Nucleus accumbens (tissue), 56 donors: ENCODE measurements around the gene ZBTB7B.
"Not testable (repeated sequence)": the region's sequence is repeated elsewhere in the genome, so short reads cannot be mapped to it uniquely, and the experiment has no call there.

Experiments used
- DNase-seq, 56 donors: peaks; one replicate each; lab custom pipeline; 2025; lab: John Stamatoyannopoulos, UW

Gene ZBTB7B

DNA sequence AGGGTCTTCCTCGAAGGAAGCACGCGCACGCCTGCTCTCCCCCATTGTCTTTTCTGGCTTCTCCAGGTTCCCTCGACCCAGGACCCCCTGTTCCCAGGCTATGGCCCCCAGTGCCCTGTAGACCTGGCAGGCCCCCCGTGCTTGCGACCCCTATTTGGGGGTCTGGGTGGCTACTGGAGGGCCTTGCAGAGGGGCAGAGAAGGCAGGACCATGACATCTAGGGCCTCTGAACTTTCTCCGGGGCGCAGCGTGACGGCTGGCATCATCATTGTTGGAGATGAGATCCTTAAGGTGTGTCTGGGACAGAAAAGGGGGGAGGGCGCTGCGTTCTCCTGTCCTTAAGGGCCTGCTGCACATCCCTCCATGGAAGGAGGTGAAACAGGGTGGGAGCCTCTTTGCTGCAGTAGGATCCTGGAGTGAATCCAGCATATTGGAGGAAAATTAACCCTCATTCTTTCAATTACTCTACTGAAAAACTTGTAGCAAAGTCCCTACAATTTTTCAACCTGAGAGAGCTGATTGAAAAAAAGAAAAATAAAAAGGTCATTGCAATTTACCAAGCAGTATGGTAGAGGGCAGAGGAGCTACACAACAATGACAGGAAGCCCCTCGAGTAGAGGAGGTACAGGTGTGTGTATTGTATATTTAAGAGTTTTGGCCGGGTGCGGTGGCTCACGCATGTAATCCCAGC is 18.7 kb upstream of the ZBTB7B start:
- DNase-seq, result no peak

- DNase-seq, result not testable (repeated sequence)
Observed at GRCh38 chr1:154986736-154987135, 15.9 kb upstream of the ZBTB7B start.

DNA sequence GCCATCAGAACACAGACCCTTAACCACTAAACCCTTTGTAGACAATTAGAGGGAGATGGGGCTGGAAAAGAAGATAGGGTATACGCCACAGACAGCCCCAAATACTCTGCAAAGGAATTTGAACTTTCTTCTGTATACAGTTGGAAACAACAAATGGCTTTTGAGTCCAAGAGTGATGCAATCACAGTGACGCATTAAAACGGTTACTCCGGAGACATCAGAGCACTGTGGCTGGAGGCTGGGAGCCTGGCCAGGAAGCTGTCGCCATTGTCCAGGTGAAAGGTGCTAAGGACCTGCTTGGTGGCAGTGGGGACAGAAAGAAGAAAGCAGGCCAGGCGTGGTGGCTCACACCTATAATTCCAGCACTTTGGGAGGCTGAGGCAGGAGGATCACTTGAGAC is 15.3 kb upstream of the ZBTB7B start:
- no peak for DNase-seq

DNA sequence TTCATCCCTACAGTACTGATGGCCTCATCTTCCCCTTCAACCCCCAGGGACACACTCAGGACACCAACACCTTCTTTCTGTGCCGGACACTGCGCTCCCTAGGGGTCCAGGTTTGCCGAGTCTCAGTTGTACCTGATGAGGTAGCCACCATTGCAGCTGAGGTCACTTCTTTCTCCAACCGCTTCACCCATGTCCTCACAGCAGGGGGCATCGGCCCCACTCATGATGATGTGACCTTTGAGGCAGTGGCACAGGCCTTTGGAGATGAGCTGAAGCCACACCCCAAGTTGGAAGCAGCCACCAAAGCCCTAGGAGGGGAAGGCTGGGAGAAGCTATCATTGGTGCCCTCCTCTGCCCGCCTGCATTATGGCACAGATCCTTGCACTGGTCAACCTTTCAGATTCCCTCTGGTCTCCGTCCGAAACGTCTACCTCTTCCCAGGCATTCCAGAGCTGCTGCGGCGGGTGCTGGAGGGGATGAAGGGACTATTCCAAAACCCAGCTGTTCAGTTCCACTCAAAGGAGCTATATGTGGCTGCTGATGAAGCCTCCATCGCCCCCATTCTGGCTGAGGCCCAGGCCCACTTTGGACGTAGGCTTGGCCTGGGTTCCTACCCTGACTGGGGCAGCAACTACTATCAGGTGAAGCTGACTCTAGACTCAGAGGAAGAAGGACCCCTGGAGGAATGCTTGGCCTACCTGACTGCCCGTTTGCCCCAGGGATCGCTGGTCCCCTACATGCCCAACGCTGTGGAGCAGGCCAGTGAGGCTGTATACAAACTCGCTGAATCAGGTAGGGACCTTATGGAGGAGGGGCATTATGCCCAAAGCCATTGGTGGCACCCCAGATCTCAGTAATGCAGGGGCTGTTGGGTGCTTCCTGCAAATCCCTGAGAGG is 14.3 kb upstream of the ZBTB7B start:
- DNase-seq, result no peak

DNA sequence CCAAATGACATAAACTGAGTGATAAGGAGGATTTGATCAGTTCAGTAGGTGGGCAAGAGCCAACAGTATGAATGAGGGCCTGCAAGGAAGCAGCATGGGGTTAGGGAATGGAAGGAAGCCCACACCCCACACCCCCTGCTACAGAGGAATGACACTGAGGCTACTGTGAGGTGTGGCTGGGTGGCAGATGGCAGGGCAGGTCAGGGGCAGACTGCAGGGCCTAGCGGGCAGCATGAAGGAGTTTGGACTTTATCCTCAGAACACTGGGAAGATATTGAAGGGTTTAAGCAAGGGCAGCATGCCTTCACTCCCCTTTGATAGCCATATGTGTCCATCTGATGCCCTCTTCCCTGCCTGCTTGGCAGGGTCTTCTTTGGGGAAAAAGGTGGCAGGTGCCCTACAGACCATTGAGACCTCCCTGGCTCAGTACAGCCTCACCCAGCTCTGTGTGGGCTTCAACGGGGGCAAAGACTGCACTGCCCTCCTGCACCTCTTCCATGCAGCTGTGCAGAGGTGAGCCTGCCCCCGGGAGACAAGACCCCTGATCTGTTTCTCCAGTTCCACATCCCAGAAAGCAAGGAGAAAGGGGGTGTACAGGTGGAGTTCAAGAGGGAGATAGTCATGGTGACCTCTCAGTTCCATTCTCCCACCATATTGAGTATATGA is 13.3 kb upstream of the ZBTB7B start:
- DNase-seq, result no peak

DNA sequence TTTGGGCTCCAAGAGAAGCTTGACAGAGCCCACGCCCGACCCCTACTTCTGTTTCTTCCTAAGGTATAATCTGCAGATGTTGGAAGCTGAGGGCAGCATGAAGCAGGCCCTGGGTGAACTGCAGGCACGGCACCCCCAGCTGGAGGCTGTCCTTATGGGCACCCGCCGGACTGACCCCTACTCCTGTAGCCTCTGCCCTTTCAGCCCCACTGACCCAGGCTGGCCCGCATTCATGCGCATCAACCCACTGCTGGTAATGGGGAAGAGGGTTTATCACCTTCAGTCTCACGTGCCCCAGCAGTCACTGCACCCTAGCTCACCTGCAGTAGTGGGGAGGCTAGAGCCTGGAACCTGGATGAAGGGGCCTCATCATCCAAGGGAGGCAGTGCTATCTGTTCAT is 12.3 kb upstream of the ZBTB7B start:
- DNase-seq, result no peak

GRCh38 chr1:154992721-154993571 is 9.7 kb upstream of the ZBTB7B start:
- peak in 1 of 56 donors; percentile 12 for DNase-seq

DNA sequence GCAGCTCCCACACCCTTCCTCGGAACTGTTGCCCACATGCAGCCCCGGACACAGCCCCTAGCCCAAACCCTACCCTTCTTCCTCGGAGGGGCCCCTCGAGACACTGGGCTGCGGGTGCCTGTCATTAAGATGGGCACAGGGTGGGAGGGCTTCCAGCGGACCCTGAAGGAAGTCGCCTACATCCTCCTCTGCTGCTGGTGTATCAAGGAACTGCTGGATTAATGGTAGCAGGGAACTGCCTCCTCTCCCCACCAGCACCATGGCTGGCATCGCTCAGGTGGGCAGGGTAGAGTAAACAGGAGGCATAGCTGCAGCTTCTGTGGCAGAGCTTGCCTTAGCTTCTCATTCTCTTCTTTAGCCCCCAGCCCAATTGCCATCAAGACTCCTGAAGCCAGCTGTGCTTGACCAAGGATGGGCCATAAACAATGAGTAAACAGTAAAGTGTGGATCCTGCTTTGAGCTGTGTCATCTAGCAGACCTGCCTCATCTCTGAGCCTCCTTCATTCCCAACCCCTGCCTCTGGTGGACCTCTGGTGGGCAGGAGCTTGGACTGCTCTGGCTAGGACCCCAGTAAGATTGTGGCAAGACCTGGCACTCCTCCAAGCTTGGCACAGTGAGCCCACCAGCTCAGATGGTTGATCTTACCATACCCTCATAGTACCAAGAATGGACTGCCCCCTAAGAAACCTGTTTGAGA is 8.9 kb upstream of the ZBTB7B start, which contains the start of gene LENEP:
Gene LENEP (plus strand): TSS at position 15 of the 697 bp plus-strand sequence. CDS start 22 bp downstream, at position 37.
- no peak for DNase-seq

- DNase-seq, result no peak
Observed at GRCh38 chr1:154994269-154994587, 8.4 kb upstream of the ZBTB7B start.

- DNase-seq, result no peak
Observed at GRCh38 chr1:154994591-154994990, 8.0 kb upstream of the ZBTB7B start.

DNA sequence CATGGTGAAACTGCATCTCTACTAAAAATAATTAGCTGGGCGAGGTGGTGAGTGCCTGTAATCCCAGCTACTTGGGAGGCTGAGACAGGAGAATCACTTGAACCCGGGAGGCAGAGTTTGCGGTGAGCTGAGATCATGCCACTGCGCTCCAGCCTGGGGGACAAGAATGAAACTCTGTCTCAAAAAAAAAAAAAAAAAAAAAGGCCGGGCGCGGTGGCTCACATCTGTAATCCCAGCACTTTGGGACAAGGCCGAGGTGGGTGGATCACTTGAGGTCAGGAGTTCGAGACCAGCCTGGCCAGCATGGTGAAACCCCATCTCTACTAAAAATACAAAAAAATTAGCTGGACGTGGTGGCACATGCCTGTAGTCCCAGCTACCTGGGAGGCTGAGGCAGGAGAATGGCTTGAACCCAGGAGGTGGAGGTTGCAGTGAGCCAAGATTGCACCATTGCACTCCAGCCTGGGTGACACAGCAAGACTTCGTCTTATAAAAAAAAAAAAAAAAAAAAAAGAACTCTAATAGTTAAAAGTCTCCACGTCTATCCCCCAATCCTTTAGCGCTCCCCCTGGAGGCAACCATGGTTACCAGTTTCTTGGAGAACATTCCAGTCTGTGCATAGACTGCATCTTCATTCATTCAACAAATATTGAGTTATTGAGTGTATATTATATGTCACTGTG is 7.2 kb upstream of the ZBTB7B start:
- DNase-seq, result peak in 12 of 56 donors; percentile 5 to 61 (median 20)

GRCh38 chr1:154996966-154997701 is 5.5 kb upstream of the ZBTB7B start:
- DNase-seq, result no peak

DNA sequence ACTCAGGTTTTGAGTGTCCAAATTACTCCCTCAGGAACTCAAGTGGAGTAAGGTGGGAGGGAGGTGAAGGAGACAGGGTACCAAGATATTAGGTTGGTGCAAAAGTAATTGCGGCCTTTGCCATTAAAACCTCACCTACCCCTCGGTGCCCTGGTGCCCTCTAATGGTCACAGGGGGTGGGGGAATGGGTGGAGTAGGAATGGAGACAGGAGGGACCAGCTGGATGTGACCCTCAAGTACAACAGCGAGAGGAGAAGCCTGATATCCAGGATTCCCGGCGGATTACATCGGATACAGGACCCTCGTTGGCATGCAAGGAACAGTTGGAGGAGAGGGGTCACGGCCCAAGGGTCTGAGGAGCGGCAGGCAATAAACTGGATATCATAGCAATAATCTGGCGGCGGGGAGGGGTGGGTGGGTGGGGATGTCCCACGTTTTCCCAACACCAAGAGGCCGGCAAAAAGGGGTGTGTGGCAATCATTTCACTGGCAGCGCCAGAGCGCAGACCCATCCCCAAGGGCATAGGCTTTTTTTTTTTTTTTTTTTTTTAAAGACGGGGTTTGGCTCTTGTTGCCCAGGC is 4.3 kb upstream of the ZBTB7B start:
- no peak for DNase-seq

DNA sequence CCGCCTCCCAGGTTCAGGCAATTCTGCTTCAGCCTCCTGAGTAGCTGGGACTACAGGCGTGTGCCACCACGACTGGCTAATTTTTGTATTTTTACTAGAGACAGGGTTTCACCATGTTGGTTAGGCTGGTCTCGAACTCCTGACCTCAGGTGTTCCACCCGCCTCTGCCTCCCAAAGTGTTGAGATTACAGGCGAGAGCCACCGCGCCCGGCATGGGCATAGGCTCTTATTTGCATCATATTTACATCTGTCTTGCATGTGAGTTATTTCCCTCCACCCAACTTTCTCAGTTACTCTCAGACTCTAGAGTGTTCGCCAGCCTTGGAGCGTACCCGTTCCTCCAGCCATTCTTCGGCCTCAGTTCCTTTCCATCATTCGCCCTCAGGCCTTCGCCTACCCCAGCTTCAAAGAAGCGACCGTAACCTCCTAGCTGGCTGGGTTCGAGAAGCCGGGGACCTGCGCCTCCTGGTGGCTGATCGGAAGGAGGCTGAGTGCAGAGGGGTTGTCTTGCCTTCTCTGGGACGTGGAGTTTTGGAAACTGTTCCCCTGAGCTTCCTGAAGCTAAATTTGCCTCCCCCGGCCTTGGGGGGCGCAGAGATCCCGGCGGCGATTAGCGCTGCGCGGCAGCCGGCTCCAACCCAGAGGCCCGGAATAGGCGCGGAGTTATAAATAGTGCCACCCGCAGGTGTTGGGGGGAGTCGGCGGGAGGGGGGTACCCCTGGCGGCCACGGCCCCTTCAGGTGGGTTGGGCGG is 3.6 kb upstream of the ZBTB7B start:
- DNase-seq, result peak in 41 of 56 donors; percentile 14 to 70 (median 38)

DNA sequence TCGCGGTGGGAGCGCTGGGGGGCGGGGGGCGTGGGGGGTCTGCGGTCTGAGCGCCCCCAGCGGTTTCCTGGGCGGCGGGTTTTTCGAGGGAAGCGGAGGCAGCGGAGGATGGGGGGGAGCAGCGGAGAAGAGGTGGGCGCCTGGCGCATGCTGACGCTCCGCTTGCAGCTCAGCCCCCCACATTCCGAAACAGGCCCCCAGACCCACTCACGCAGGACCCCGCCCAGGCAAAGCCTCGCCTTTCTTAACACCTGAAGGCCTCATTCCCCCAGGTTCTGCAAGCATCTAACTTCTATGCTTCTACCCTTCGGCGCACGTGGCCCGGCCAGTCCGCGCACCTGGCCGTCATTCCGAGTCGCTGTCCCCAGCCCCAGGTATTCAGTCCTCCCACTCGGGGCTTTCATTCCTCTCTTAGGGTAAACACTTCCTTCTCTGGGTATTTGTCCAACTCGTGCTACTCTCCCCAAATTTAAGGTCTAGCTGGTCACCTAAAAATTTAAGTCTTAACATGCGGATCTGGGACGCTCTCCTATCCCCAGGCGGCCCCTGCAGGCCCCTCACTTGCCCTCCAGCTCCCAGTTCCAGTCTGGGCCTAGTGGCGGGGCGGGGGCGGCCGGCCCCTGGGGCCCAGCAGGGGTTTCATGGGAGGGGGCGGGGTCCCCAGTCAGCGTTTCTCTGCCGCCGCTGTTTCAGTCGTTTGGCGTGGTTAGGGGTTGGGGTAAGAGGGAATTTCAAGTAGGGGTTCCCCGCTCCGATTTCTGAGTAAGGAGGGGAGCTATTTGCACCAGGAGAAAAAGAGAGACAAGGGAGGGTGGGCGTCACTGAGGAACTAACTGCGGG is 2.8 kb upstream of the ZBTB7B start:
- DNase-seq, result peak in 2 of 56 donors; percentile 41 to 45

DNA sequence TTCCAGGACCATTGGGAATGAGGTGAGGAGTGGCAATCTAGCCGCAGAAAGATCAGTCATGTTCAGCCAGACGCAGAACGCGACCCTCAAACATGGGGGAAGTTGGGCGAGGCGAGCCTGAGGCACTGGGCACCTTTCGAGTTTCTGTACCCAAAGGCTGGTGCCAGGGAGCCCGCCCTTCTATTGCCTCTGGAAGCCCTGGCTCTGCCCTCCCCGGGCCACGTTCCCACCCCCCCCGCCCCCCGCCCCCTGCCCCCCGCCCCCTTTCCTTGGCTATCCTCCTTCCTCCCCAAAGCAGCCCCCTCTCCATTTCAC is 2.2 kb upstream of the ZBTB7B start:
- DNase-seq, result peak in 11 of 56 donors; percentile 47 to 76 (median 69)
